Esophagus muscularis mucosa (tissue), 3 donors: ENCODE results near the gene TNFSF12.

ENCODE experiments used
- EP300 ChIP-seq: sonication (generic); formaldehyde crosslinking; IDR thresholded peaks from one replicate; pipeline ENCODE4 v1.6.1; 2017; ENCODE audit warnings: antibody characterized with exemption
- POLR2AphosphoS5 ChIP-seq, 2 donors: sonication (generic); formaldehyde crosslinking; IDR thresholded peaks; one replicate each; pipeline ENCODE4 v1.6.1; 2017; ENCODE audit warnings: antibody characterized with exemption in 2 of 2

- TF ChIP-seq EP300 (no peak), POLR2AphosphoS5 (IDR thresholded peaks at IDR 0.05) (no peak)
These were observed 20.7 kb downstream of the TNFSF12 start for GRCh38 chr17:7569571-7569970.
